Iris pigment epithelial cell (primary cell): ENCODE data around the gene LMCD1.

Experiments
- DNase-seq: peaks from one replicate; pipeline ENCODE4 v3.0.0-alpha.2; 2011; ENCODE audit warnings: low read depth

Gene LMCD1

DNA sequence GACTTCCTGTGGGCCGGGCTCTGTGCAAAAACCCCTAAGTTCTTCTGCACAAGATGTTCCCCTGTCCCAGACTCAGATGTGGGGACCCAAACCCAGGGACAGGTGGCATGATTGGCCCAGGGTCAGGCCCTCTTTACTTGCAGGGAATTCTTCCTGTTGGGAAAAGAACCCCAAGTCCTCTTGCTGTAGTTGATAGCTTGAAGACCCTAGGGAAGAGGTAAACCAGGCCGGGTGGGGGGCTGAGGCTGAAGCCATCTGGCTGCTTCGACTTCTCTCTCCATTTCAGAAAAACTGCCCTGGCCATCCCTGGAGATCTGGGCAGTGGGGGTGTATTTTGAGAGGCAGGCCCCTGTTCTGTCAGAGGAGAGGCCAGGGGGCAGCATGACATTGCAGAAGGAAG is 119.5 kb downstream of the LMCD1 start:
- no peak for DNase-seq

DNA sequence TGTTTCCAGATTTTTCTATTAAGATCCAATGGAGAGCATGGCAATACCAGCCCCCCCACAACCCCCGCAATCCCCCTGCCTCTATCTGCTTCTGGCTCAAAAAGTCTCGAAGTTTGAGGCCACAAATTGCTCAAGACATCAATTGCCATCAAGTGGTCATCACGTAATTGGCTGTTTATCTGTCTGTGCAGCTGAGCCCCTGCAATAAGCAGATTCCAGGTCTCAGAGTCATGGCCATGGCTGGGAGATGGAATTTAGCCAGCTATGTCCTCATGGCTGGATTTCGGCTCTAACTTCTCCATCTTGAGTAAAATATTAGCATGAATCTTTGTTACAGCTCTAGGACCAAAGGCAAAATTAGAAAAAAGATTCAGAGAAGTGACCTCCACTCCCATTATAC is 120.2 kb downstream of the LMCD1 start:
- DNase-seq: peak; percentile 95

DNA sequence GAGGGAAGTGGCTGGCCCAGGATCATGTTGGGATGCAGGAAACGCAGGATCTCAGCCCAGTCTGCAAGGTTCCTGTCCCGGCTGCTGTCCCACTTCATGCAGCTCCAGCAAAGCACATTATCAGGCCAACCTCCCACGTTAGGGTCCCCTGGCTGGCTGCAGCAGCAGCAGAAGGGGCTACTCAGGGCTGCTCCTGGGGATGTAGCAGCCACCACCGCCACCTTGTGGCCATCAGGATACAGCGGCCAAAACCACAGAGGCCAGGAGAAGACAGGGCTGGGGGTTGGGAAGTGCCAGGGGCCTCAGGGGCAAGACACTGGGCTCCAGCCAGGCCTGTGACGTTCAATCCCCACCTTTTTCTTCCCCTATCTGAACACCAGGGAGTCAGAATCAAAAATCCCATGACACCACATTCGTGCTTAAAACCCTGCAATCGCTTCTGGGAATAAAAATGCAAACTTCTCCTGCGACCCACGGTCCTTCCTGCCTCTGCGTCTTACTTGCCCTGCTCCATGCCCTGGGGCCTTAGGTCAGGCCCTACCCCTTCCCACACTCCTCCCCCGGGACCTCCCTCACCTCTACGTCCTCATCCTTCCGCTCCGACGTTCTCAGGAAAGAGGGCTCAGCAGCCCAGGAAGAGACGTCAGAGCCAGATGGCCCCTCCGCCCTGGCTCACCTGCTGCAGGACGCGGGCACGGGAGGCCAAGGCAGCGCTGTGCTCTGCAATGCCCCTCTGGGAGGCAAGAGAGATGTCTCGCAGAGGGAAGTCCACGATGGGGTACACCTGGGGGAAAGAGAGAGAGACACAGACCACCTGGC is 121.5 kb downstream of the LMCD1 start:
- DNase-seq: peak; percentile 73

DNA sequence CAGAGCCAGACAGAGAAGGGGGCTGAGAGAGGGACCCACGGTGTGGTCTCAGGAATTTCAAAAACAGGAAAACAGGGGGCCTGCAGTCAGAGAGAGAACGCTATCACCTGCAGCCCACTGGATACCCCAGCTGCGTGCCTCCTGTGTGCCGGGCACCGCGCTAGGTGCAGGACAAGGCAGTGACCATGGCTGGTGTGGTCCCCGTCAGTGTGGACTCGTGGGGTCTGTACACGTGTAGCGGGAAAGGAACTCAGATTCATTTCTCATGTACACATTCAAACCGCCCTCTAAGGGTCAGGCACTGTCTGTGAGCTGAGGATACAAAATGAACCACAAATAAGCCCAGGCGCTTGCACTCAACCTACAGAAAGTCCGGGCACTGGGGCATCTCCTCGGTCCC is 122.1 kb downstream of the LMCD1 start:
- no peak for DNase-seq
